ENCODE data around the gene GPAT2.
"Not testable (repeated sequence)": the region's sequence is repeated elsewhere in the genome, so short reads cannot be mapped to it uniquely, and the experiment has no call there.

Gene GPAT2, protein sequence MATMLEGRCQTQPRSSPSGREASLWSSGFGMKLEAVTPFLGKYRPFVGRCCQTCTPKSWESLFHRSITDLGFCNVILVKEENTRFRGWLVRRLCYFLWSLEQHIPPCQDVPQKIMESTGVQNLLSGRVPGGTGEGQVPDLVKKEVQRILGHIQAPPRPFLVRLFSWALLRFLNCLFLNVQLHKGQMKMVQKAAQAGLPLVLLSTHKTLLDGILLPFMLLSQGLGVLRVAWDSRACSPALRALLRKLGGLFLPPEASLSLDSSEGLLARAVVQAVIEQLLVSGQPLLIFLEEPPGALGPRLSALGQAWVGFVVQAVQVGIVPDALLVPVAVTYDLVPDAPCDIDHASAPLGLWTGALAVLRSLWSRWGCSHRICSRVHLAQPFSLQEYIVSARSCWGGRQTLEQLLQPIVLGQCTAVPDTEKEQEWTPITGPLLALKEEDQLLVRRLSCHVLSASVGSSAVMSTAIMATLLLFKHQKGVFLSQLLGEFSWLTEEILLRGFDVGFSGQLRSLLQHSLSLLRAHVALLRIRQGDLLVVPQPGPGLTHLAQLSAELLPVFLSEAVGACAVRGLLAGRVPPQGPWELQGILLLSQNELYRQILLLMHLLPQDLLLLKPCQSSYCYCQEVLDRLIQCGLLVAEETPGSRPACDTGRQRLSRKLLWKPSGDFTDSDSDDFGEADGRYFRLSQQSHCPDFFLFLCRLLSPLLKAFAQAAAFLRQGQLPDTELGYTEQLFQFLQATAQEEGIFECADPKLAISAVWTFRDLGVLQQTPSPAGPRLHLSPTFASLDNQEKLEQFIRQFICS
- total RNA-seq, result 0 to 5.6 (median 3.6) reads per million in 4 experiments

DNA sequence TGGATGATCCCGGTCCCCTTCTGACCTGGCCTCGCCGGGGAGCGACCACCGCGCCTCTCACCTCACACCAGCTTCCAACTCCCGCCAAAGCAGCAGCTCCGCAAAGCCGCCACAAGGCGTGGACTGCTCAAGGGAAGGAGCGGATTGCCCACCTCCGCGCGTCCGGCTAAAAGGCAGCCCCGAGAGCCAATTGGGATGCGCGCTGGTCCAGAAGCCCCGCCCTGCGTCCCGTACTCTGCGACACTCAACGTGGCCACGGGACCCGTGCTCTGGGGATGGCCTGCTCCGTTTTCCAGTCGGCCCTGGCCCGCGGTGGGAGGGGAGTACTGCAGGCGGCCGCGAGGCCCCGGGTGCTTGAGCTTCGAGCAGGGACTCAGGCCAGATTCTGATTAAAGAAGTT, at the start of gene GPAT2:
Gene GPAT2, minus strand, starts transcription at position 125 of the 400 bp plus-strand sequence. CDS start 2,557 bp downstream, outside the sequence.
- not testable (repeated sequence) for DNase-seq

DNA sequence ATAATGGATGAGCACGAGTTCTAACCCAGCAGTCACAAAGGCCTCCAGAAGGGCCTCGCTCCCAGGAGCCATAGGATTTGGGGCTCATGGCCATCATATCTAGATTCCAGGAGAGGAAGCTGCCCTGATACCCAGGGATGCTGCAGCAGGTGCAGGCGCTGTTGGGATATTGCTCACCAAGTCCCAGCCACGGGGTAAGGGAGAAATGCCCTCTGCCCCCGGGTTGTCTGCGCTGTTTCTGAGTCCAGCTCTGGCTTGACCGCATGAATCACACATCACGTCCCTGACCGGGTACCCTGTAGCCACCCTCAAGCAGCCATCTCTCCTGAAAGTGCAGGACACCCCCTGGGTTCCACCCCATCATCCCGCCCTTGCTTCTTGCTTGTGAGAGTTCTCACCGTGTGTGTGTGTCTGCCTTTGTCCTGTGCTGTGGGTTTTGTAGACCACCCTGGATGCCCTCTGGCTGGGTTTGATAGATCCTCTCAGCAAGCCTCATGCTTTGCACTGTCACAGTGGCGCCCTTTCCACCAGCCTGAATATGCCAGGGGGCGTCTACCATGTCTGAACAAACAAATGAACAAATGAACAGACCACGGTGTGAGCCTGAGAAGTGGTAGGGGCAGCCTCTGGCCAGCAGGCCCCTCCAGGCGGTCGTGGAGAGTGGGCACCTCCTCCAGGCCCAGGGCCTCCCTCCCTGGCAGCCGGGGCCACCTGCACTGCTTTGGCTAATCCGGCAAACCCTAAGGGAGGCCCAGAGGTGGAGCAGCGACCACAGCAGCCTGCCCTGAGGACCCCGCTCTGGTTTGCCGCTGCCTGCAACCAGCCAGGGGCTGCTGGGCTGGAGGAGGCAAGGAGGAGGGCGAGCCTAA, 49.5 kb upstream of the GPAT2 start:
- DNase-seq, result no peak

DNA sequence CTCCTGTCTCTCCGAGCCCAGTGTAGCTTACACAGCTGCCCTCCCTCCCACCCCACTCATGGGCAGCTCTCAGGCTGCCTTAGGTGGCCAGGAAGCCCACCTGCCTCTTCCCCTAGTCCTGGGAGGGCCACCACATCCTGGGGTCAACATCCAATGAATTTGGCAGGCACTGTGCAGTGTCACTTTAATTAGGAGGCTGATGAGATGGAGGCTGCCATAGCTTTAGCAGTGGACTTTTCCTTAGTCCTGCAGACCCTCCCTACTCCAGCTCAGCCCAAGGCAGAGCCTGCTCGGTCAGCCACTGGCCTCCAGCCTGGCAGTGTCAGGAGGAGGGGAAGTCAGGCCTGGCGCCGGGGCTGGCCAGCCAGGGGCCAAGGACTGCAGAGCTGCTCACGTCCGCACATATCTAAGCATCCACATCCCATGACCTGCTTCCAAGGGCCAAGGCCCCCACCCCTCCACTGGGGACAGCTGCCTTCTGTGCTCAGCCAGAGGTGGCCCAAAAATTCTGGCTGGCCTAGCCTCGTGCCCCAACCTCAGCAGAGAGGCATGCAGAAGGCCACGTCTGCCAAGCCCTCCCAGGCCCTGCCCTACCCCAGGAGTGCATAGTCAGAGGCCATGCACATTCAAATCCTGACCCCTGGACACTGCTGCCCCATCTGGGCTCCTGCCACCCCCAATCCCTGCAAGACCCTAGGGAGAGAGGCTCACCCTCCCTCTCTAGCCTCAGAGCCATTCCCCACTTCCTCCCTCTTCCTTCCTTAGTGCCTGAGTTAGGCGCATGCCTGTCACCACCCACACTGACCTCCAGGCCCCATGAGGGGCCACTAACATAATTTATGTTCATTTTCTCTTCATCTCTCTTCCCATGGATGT, 48.6 kb upstream of the GPAT2 start:
- no peak for DNase-seq

DNA sequence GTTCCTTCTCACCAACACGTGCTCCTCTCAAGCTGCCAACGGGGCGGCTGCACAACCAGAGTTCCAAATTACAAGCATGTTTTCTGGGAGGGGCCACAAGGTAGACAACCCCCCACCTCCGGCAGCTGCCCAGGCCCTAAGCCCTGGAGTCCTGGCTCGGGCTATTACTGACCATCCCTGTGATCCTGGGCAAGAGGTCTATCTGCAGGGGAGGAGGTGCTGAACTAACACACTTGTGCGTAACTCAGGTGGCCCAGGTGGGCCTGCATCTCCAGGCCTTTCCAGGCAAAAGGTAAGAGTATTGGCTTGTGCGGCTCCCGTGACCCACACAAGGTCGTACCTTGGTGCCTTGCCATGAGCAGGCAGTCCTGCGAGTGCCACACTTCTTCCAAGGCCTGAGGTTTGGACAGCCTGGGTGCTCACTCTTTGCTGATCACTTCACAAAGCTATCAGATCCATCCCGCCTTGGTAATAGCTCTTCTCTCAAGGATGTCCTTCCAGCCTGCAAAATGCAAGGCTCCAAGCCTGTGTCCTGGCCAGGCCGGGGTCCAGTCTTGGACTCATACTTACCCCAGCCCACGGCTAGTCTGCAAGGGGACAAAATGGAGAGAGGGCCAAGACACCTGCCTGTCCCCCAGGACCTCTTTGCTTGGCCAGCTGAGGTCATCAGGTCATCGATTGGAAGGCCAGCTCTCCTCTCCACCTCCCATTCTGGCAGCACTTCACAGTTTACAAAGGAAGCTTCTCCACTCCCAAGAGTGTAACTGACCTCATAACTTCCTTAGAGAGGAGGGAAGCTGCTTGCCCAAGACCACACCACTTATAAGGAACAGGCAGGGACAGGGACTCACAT, 47.7 kb upstream of the GPAT2 start:
- no peak for DNase-seq

DNA sequence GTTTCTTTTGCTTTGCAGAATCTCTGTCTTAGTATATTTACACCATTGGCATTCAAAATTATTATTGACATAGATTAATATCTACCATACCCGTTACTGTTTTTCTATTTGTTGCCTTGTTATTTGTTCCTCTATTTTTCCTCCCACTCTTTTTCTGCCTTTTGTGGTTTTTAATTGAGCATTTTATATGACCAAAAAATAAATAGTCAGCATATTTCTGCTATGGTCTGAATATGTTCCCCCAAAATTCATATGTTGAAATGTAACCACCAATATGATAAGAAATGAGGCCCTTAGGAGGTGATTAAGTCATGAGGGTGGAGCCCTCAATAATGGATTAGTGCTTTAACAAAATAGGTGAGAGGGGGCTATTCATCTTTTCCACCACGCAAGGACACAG, 46.3 kb upstream of the GPAT2 start:
- no peak for DNase-seq

DNA sequence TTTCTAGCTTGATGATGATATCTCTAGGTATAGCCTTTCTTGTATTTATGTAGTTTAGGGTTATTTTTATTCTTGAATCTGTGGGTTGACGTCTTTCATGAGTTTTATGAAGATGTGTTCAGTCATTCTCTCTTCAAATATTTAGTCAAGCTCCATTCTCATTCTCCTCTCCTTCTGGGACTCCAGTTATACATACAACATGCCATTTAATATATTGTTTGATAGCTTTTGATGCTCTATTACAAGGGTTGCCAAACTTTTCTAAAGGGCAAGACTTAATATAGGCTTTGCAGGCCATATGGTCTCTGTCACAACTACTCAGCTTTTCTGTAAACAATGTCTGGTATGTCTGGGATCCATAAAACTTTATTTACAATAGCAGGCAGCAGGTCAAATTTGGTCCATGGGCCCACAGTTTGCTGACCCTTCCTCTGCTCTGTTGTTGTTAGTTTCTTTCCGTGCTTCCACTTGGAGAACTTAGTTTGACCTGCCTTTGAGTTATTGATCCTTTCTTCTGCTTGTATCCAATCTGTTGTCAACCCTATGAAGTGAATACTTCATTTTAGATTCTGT, 40.6 kb upstream of the GPAT2 start:
- no peak for DNase-seq

DNA sequence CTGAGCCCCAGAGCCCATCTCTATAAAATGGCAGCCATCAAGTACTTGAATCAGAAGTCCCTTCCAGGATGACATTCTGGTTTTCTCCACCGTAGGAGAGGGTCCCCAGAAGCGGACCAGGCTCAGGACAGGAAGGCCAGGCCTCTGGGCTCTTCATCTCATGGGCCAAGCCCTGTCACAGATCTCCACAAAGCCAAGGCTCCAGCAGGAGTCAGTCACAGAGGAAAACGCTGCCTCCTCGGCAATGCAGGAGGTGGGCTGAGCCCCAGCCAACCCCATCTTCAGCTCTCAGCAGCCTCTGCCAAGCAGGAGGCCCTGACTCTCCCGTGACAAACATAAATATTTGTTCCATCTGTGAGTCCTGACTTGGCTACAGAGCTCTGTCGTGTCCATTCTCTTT, 39.4 kb upstream of the GPAT2 start:
- no peak for DNase-seq

DNA sequence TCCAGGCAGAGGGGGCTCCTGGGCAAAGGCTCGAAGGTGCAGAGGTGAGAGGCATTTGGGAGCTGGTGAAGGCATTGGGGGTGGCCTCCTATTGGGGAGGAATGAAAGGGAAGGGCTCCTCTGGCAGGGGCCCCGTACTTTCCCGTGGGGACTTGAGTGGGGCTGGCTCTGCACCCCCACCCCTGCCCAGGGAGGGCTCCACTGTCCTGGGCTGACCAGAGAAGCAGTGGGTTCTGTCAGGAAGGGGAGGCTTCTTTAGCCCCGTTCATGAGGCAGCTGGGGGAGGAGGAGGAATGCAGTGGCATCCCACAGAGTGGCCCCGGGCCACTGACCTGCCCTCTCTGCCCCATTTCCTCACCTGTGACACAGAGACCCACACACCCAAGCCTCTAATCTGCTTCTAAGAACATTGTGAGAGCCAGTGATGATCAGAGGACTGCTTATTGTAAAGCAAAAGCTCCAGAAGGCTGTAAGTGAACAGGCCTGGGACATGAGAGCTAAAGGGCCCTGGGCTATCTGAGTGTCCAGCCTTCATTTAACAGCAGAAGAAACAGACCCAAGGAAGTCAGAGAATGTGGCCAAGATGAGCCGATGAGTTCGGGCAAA, 38.6 kb upstream of the GPAT2 start:
- DNase-seq, result no peak

DNA sequence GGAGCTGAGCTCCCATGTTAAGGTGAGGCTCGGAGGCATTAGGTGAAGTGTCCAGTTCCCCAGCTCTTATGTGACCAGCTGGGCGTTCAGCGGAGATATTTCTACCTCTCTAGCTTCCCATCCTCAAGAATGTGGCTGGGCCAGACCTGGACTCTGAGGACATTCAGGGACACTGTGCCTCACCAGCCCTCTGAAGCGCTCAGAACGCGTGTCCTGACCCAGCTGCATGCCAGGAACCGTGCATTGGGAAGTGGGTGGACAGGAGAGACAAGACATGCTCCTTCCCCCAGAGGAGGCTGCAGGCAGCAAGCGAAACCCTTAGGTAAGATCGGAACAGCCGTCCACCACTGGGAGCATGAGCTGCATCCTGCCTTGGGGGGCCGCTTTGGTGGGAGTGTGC, 38.0 kb upstream of the GPAT2 start:
- DNase-seq, result no peak

DNA sequence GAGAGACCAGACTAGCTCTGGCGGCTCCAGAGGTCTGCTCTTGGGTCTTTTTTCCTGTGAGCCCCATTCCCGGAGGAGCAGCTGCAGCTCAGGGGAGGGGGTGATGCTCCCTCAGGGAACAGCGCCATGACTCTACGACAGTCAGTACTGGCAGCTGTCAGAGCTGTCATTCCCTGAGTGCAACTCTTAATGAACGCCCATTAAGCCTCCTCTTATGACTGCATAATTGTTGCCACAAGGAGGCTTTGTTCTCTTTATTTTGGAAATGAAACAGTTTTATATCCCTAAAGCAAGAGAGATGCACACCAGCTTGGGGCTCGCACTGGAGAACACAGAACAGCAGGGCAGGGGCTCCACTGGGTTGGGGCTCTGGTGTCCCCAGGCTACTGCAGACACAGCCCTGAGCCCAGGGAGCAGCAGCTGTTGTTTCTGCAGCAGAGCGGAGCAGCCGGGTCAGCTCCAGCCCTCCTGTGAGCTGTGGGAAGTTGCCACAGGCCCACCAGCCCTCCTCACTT, 37.3 kb upstream of the GPAT2 start:
- not testable (repeated sequence) for DNase-seq

DNA sequence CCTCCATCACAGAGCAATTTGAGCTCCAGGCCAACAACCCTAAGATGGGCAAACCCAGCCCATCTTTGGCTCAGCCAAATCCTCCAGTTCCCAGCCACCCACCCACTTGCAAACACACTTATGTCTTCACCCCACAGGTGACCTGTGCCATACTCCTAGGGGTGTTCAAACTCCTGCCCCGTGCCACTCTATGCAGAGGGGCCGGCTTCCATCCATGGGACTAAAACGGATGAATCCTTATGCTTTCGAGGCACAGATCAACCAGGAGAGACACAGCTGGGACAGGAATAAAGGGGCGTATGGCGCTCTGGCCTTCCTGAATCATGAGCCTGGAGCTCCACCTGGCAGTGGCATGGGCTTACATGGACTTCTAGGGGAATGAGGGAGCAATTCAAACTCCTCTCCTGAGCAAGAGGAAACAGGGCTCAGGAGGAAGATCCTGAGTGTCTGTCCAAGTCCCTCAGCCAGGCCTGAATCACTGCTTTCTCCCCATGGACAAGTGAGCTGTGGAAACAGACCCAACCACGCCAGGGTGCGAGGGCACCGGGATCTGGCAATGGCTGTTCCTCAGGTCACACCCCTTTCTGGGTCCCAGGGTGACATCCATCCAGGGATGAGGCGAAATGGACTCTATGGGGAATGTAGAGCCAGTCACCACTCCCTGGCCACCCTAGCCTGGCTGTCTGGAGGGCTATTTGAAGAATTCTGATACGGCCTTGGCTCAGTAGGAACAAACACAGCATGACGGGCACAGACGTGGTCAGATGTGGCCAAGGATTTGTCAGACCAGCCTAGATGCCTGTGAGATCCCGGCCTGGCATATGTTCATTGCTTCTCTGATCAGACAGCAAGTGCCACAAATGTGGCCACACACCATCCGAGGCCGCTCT, 36.6 kb upstream of the GPAT2 start:
- not testable (repeated sequence) for DNase-seq

DNA sequence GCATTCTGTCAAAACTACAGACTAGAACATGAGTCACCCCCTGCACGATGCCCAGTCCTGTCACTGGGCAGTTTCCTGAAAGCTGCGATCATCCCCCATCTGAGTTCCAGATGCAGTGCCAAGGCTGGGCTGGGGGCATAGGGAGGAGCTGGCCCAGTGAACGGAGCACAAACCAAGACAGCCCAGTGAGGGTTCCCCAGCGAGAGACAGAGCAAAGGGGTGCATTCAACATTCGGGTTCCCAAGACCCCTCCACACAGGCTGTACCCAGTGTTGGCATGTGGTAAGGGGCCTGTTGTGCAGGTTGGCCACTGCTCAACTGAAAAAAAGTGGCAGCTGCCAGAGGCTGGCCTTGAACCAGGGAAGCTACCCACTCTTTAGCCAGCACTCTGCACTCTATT, 35.6 kb upstream of the GPAT2 start:
- not testable (repeated sequence) for DNase-seq

DNA sequence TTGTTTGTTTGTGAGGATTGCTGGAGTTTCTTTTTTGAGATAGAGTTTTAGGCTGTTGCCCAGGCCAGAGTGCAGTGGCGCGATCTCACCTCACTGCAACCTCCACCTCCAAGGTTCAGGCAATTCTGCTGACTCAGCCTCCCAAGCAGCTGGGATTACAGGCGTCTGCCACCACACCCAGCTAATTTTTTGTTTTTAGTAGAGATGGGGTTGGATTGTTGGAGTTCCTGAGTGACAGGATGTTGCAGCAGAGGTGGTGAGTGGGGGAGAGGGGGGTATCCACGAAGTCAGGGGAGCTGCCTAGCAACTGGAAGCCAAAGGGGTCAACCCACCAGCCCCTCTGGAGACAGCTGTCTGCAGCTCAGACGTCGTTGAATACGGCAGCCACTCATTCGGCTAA, 35.2 kb upstream of the GPAT2 start:
- not testable (repeated sequence) for DNase-seq

DNA sequence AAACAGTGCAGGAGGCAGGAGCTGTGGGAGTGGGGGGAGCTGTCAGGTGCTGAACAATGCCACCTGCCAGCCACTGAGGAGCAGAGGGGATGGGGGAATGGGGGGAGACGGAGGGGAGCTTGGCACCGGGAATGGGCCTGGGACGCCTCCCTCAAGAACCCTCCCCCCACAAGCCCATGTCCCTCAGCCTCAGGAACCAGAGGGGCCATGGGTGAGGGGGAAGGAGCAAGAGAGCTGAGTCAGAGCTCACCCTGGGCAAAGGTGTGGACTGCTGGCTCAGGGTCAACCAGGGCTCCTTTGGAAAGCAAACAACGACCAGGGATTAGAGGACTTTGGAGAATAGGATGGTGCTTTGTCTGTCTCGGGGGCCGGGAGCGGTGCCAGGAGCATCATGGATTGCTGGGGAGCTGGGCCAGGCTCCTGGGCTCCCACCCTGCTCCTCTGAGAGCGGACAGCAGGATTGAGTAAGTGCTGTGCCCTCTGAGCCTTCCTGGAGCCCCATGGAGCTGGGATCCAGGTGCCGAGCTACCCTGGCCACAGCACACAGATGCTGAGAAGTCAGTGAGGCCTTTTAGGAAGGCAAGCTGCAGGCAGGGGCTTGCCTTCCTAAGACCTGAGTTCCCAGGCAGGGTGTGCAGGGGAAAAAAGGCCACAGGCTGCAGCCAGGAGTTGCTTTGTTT, 33.3 kb upstream of the GPAT2 start:
- DNase-seq, result not testable (repeated sequence)

DNA sequence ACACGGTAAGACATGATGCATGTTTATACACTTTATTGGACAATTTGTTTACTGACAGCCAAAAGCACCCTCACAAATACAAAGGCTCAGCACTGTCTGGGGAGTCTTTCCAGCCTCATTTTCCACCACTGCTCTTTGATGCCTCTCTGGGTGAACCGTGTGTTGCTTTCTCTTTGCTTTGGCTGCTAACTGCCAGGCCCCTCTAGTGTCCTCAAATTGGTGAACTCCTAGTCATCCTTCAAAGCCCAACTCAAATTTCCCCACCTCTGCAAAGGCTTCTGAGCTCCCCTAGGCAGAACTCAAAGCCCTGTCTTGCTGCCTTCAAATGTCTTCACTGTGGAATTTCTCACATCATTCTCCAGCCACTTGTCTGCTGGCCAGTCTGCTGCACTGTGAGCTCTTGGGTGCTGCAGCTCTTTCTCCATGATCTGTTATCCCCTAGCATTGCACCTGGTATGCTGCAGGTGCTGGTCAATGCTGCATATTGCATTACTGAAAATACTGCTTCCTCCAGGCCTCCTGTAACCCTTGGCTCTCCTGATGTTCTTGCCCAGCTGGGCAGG, 32.5 kb upstream of the GPAT2 start:
- not testable (repeated sequence) for DNase-seq

DNA sequence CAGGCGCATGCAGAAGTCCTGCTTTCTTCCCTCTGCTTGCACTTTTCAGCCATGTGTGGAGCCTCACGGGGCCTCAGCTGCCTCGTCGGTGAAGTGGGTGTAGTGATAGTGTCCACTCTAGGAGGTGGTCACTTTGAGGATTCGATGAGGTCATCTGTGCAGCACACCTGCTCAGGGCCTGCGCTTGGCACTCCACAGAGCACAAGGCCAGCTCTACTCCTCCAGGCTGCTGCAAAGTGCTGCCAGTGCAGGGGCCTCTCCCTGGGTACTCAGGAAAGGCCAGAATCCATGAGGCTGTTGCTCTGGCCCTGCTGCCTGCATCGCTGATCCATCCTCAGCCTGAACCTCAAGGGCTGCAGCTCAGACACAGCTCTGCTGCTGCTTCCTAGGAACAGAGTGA, 31.8 kb upstream of the GPAT2 start:
- not testable (repeated sequence) for DNase-seq

DNA sequence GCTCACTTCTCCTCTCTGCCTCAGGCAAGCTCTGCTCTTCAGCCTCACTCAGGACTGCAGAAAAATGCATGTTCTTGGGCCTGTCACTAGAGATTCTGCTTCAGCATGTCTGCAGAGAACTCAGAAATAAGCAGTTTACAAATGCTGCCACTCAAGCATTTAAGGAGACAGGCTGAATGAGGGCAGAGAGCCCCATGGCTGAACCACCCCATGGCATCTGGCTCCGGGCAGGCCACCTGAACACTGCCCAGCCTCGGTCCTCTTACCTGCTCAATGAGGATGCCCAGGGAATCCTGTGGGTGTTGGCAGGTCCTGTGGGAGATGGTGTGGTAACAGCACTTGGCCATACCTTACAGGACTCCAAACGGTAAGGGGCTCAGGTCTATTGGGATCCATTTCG, 31.2 kb upstream of the GPAT2 start:
- DNase-seq, result not testable (repeated sequence)

Data from effector CD8-positive, alpha-beta T cell (primary cell).